Measurements from ENCODE around the gene PKIG.
"Not testable (repeated sequence)": the region's sequence is repeated elsewhere in the genome, so short reads cannot be mapped to it uniquely, and the experiment has no call there.

PKIG gene

GRCh38 chr20:44643596-44644229 lies 61.3 kb downstream of the PKIG start:
- peak; percentile 45 for DNase-seq

DNA sequence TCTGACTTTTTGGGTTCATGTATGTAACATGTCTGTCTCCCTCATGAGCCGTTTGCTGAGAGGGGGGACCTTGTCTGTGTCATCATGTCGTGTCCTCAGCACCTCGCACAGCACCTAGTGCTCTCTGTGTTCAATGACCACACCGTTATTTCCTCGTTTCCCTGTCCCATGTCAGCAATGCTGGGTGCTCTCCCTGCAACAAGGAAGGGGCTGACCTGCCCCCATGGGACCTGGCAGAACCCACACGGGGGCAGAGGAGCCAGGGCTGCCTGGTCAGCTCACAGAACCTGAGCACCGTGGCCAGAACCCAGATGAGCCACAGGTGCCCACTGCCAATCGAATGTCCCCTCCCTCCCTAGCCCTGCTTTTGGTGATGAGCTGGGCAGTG lies 61.8 kb downstream of the PKIG start:
- DNase-seq: no peak

- DNase-seq: peak; percentile 44
Measured at GRCh38 chr20:44644667-44645131, 62.3 kb downstream of the PKIG start.

- DNase-seq: no peak
Measured at GRCh38 chr20:44646023-44646640, 63.8 kb downstream of the PKIG start.

- peak; percentile 22 for DNase-seq
Measured at GRCh38 chr20:44646641-44647274, 64.4 kb downstream of the PKIG start.

GRCh38 chr20:44648068-44648467 lies 65.7 kb downstream of the PKIG start:
- DNase-seq: no peak

GRCh38 chr20:44648579-44648978 lies 66.2 kb downstream of the PKIG start:
- DNase-seq: no peak

- no peak for DNase-seq
Measured at GRCh38 chr20:44649126-44649525, 66.7 kb downstream of the PKIG start.

DNA sequence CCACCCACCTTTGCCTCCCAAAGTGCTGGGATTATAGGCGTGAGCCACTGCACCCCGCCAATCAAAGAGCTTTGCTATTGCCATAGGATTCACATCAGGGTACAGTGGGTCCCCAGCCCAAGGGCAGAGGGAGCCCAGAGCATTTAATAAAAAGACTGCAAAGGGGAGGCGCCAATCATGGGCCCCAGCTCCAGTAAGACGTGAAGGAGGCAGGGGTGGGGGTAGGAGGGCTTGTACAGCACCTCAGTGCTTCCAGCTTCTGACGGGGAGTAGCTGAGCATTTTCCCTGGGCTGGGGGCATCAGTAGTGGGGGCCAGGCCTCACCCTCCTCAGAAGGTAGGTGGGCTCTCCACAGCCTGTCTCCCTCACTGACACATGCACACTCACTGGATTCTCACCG lies 67.6 kb downstream of the PKIG start:
- DNase-seq: no peak

DNA sequence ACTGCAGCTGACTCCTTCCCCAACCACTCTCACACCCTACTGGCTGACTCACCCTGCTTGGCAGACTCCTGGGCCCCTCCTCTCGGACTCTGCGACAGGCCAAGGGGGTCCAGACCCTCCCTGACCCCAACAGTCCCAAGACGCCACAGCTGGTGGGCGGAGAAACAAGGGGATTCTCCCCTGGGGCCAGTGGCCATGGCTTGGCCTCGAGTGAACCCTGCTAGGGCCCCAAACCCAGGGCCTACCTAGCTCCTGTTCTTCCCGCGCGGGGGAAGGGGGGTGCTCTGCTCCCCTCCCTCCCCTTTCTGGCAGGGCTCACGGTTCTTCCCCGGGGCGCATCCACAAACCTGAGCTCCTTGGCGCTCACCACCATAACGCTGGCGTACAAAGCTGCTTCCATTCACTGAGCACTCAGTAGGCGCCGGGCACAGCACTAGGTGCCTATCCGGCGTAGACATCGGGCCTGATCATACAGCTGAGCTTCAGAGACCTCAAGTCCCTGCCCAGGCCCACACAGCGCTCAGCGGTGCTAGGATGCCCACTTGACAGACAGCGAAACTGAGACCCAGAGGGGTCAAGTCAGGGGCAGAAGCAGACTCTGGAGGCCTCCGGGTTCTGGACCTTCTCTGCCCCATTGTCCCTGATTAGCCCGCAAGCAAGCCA lies 68.5 kb downstream of the PKIG start:
- peak; percentile 46 for DNase-seq

DNA sequence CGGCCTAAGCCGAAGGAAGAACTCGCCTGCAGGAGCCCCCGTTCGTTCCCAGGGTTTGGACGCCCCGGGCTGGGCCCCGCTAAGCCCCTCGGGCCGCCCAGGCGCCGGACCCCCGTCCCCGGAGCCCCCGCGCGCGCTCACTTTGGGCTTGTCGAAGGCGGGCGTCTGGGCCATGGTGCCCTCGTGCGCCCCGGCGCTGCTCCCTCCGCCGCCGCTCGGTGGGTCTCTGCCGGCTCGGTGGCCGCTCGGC lies 69.0 kb downstream of the PKIG start:
- no peak for DNase-seq

DNA sequence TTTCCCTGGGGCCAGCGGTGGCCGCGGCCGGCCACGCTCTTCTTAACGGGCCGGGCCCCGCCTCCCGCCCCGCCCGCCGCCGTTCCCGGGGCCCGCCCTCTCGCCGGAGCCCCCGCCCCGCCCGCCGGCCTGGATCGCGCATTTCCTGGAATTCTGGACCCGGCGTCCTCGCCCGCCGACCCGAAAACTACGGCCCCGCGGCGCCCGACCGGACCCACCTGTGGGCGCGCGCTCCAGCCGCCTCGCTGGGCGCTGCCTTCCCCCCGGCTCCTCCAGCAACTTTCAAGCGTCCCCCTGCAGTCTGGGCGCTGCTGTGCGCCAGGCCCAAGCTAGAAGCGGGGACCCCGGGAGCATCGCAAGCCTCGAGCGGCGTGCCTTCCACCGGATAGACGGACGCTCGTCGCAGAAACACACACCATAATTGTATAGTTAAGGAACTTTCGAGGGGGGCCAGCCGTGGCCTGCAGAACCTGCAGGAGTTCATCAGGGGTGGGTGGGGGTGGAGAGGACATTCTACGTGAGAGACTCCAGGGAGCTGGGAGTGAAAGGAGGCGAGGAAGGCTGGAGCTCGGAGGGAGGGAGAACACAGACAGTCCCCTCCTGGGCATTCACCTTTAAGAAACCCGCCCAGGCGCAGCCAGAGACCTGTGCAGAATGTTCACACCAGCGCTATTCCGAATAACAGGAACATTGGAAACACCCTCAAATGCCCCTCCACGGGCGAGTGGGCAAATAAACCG lies 69.5 kb downstream of the PKIG start, which contains the start of gene ADA:
Gene ADA (minus strand): TSS at position 16 of the 740 bp plus-strand sequence. CDS start 92 bp downstream, outside the sequence.
- peak; percentile 38 for DNase-seq

GRCh38 chr20:44653546-44653945 lies 71.2 kb downstream of the PKIG start:
- no peak for DNase-seq

DNA sequence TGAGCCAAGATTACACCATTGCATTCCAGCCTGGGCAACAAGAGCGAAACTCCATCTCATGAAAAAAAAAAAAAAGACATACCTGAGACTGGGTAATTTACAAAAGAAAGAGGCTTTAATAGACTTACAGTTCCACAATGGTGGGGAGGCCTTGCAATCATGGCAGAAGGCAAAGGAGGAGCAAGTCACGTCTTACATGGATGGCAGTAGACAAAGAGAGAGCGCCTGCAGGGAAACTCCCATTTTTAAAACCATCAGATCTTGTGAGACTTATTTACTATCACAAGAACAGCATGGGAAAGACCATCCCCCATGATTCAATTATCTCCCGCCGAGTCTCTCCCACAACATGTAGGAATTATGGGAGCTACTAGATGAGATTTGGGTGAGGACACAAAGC lies 71.8 kb downstream of the PKIG start:
- not testable (repeated sequence) for DNase-seq

DNA sequence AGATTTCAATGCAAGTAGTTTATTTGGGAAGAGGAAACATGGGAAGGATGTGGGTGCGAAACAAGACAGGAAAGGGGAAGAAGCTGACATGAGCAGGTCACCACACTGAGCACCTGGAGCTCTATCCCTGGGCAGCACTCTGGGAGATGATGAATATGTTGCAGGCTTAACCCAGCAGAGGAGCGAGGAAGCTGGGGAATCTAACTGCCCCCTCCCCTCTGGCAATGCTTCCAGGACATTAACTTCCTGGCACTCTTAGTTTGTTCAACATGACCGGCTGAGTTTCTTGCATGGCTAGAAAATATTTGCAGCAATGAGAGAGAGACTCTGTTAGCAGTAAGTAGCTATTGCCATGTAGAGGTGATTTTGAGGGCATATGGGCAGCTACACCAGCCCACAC lies 74.1 kb downstream of the PKIG start:
- no peak for DNase-seq

DNA sequence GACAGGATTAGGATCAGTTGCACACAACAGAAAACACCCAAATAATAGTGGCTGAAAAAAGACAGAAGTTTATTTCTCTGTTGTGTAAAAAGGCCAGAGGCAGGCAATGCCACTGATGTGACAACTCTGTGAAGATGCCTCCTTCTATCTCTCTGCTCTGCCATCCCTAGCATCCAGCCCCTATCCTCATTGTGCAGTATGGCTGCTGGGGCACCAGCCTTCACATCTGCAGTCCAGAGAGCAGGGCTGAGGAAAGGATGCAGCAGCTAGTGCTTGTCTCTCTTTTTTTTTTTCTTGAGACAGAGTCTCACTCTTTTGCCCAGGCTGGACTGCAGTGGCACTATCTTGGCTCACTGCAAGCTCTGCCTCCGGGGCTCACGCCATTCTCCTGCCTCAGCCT lies 75.5 kb downstream of the PKIG start:
- DNase-seq: no peak

- DNase-seq: no peak
Measured at GRCh38 chr20:44658810-44659209, 76.4 kb downstream of the PKIG start.

DNA sequence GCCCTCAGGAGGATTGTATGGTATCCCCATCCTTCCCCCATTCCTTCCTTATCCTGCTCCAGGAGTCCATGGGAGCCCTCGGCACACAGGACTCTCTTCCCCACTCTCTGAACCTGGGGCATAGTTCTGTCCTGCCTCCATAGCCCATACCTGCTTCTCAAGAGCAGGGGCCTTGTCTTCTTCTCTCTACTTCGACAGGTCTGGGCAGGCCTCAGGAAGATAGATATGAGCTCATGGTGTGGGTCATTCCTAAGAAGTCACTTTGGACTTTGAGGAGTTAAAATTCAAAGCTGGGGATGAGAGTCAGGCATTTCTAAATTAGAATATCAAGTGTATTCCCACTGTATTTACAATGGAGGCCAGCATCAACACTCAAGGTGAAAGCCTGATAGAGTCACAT lies 77.6 kb downstream of the PKIG start:
- DNase-seq: no peak

- DNase-seq: no peak
Measured at GRCh38 chr20:44660581-44660980, 78.2 kb downstream of the PKIG start.

- DNase-seq: no peak
Measured at GRCh38 chr20:44662261-44662660, 79.9 kb downstream of the PKIG start.

- DNase-seq: no peak
Measured at GRCh38 chr20:44664131-44664530, 81.8 kb downstream of the PKIG start.

DNA sequence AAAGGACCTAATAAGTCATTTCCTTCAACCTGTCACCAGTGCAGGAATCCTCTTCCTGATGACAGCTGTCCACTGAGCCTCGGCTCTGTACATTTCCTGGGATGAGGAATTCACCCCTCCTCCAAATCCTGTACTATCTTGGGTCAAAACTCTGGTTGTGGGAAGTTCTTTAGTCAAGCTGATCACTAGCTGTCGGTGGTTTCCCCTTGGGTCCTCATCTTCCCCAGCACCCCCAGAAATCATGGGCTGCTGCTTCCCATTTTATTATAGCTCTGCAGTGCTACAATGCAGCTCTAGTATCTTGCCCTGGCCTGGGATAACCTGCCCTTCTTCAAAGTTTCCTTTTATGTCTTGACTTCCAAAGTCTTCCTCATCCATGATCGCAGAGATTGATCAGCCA lies 83.7 kb downstream of the PKIG start:
- no peak for DNase-seq

Data from stimulated activated CD4-positive, alpha-beta T cell treated with anti-CD3 and anti-CD28 coated beads, Interleukin-4, amount 100 ng/mL, for 24 hours (primary cell).